ENCODE results near the gene RCAN2.

The RCAN2 gene

GRCh38 chr6:46468403-46469010, 22.7 kb downstream of the RCAN2 start:
- Histone ChIP-seq H2BK15ac (replicated peaks; ENCODE audit: low read depth) (no peak overlapping the region), H3K56ac (ENCODE audit: low read length) (peak overlapping the region; percentile 68), H3K4me2 (ENCODE audit: low read length) (no peak overlapping the region), H3K23ac (ENCODE audit: low read length) (no peak overlapping the region), H3K36me3 (ENCODE audit: control insufficient read depth, insufficient read depth, low read length) (no peaks in the 10 kb centered on the region), H3K27ac (ENCODE audit: low read depth, low read length) (peak overlapping the region; percentile 95), H4K5ac (ENCODE audit: low read length) (no peak overlapping the region), H3K4me3 (ENCODE audit: low read length) (no peak overlapping the region), H3K9ac (ENCODE audit: low read length) (peak overlapping the region; percentile 5), H3K79me2 (ENCODE audit: control insufficient read depth, insufficient read depth, low read length) (no peaks in the 10 kb centered on the region), H3K27me3 (ENCODE audit: insufficient read depth, low read length, poor library complexity) (no peaks in the 10 kb centered on the region), H3K4ac (ENCODE audit: low read depth, low read length) (peak overlapping the region; percentile 8), H3K4me1 (ENCODE audit: control insufficient read depth, low read depth, low read length) (peaks cover 25% of the 10 kb centered on the region), H2BK120ac (ENCODE audit: low read depth, low read length) (peak overlapping the region; percentile 66), H2BK5ac (ENCODE audit: low read length) (peak overlapping the region; percentile 79), H3K18ac (ENCODE audit: low read length) (peak overlapping the region; percentile 46), H3K79me1 (ENCODE audit: low read length) (no peaks in the 10 kb centered on the region), H4K8ac (ENCODE audit: low read depth, low read length) (no peak overlapping the region), H2AK5ac (ENCODE audit: low read length) (no peak overlapping the region)
- DNase-seq, result peak; percentile 93
- no CpG with 5 or more reads among the region's 9 CpGs for WGBS (ENCODE audit: extremely low coverage, insufficient coverage, low lambda C conversion rate)

- H3K4ac ChIP-seq (ENCODE audit: low read depth, low read length), result no peak overlapping the region
- peak overlapping the region; percentile 4 for H3K18ac ChIP-seq (ENCODE audit: low read length)
- H2BK120ac ChIP-seq (ENCODE audit: low read depth, low read length), result no peak overlapping the region
- peak; percentile 74 for DNase-seq
- no peak overlapping the region for H3K9ac ChIP-seq (ENCODE audit: low read length)
- H3K4me3 ChIP-seq (ENCODE audit: low read length), result no peak overlapping the region
- H3K79me1 ChIP-seq (ENCODE audit: low read length), result no peaks in the 10 kb centered on the region
- no peaks in the 10 kb centered on the region for H3K79me2 ChIP-seq (ENCODE audit: control insufficient read depth, insufficient read depth, low read length)
- peak overlapping the region; percentile 81 for H2BK5ac ChIP-seq (ENCODE audit: low read length)
- H4K8ac ChIP-seq (ENCODE audit: low read depth, low read length), result no peak overlapping the region
- H3K36me3 ChIP-seq (ENCODE audit: control insufficient read depth, insufficient read depth, low read length), result no peaks in the 10 kb centered on the region
- peak overlapping the region; percentile 75 for H3K27ac ChIP-seq (ENCODE audit: low read depth, low read length)
- H2AK5ac ChIP-seq (ENCODE audit: low read length), result no peak overlapping the region
- no peak overlapping the region for H4K5ac ChIP-seq (ENCODE audit: low read length)
- H3K23ac ChIP-seq (ENCODE audit: low read length), result no peak overlapping the region
- no peak overlapping the region for H3K56ac ChIP-seq (ENCODE audit: low read length)
- 100% methylated on average over 1 of the region's 4 CpGs for WGBS (ENCODE audit: extremely low coverage, insufficient coverage, low lambda C conversion rate)
- no peak overlapping the region for H2BK15ac ChIP-seq (replicated peaks; ENCODE audit: low read depth)
- H3K4me1 ChIP-seq (ENCODE audit: control insufficient read depth, low read depth, low read length), result peaks cover 25% of the 10 kb centered on the region
- H3K27me3 ChIP-seq (ENCODE audit: insufficient read depth, low read length, poor library complexity), result no peaks in the 10 kb centered on the region
- H3K4me2 ChIP-seq (ENCODE audit: low read length), result no peak overlapping the region
These were observed 24.7 kb downstream of the RCAN2 start for GRCh38 chr6:46466570-46466969.

- Histone ChIP-seq H3K18ac (ENCODE audit: low read length) (peak overlapping the region; percentile 56), H3K79me2 (ENCODE audit: control insufficient read depth, insufficient read depth, low read length) (no peaks in the 10 kb centered on the region), H2BK5ac (ENCODE audit: low read length) (no peak overlapping the region), H2BK120ac (ENCODE audit: low read depth, low read length) (no peak overlapping the region), H3K23ac (ENCODE audit: low read length) (no peak overlapping the region), H3K56ac (ENCODE audit: low read length) (no peak overlapping the region), H2AK5ac (ENCODE audit: low read length) (no peak overlapping the region), H2BK15ac (replicated peaks; ENCODE audit: low read depth) (no peak overlapping the region), H3K27me3 (ENCODE audit: insufficient read depth, low read length, poor library complexity) (no peaks in the 10 kb centered on the region), H3K4me1 (ENCODE audit: control insufficient read depth, low read depth, low read length) (peaks cover 25% of the 10 kb centered on the region), H3K36me3 (ENCODE audit: control insufficient read depth, insufficient read depth, low read length) (no peaks in the 10 kb centered on the region), H3K79me1 (ENCODE audit: low read length) (no peaks in the 10 kb centered on the region), H3K27ac (ENCODE audit: low read depth, low read length) (peak overlapping the region; percentile 58), H3K4ac (ENCODE audit: low read depth, low read length) (no peak overlapping the region), H4K5ac (ENCODE audit: low read length) (no peak overlapping the region), H4K8ac (ENCODE audit: low read depth, low read length) (no peak overlapping the region), H3K9ac (ENCODE audit: low read length) (no peak overlapping the region), H3K4me2 (ENCODE audit: low read length) (no peak overlapping the region), H3K4me3 (ENCODE audit: low read length) (no peak overlapping the region)
- WGBS (ENCODE audit: extremely low coverage, insufficient coverage, low lambda C conversion rate), result no CpG with 5 or more reads among the region's 4 CpGs
- no peak for DNase-seq
These were observed 25.7 kb downstream of the RCAN2 start for GRCh38 chr6:46465294-46466165.

GRCh38 chr6:46456297-46456696, 35.0 kb downstream of the RCAN2 start:
- Histone ChIP-seq H3K79me2 (ENCODE audit: control insufficient read depth, insufficient read depth, low read length) (no peaks in the 10 kb centered on the region), H4K5ac (ENCODE audit: low read length) (no peak overlapping the region), H3K79me1 (ENCODE audit: low read length) (no peaks in the 10 kb centered on the region), H3K27ac (ENCODE audit: low read depth, low read length) (no peak overlapping the region), H3K18ac (ENCODE audit: low read length) (no peak overlapping the region), H3K4me1 (ENCODE audit: control insufficient read depth, low read depth, low read length) (peaks cover 2% of the 10 kb centered on the region), H3K9ac (ENCODE audit: low read length) (no peak overlapping the region), H2BK15ac (replicated peaks; ENCODE audit: low read depth) (no peak overlapping the region), H3K4me3 (ENCODE audit: low read length) (no peak overlapping the region), H3K4ac (ENCODE audit: low read depth, low read length) (no peak overlapping the region), H3K56ac (ENCODE audit: low read length) (no peak overlapping the region), H3K4me2 (ENCODE audit: low read length) (no peak overlapping the region), H2AK5ac (ENCODE audit: low read length) (no peak overlapping the region), H3K27me3 (ENCODE audit: insufficient read depth, low read length, poor library complexity) (no peaks in the 10 kb centered on the region), H4K8ac (ENCODE audit: low read depth, low read length) (no peak overlapping the region), H3K36me3 (ENCODE audit: control insufficient read depth, insufficient read depth, low read length) (no peaks in the 10 kb centered on the region), H2BK5ac (ENCODE audit: low read length) (no peak overlapping the region), H3K23ac (ENCODE audit: low read length) (no peak overlapping the region), H2BK120ac (ENCODE audit: low read depth, low read length) (no peak overlapping the region)
- DNase-seq, result no peak
- 100% methylated on average over 1 of the region's 2 CpGs for WGBS (ENCODE audit: extremely low coverage, insufficient coverage, low lambda C conversion rate)

GRCh38 chr6:46454691-46455090, 36.6 kb downstream of the RCAN2 start:
- no peak overlapping the region for H3K18ac ChIP-seq (ENCODE audit: low read length)

More at GRCh38 chr6:46454691-46455090, 36.6 kb downstream of the RCAN2 start:
- H3K23ac ChIP-seq (ENCODE audit: low read length), result no peak overlapping the region
- H3K27me3 ChIP-seq (ENCODE audit: insufficient read depth, low read length, poor library complexity), result no peaks in the 10 kb centered on the region
- H3K9ac ChIP-seq (ENCODE audit: low read length), result no peak overlapping the region
- no peak overlapping the region for H4K8ac ChIP-seq (ENCODE audit: low read depth, low read length)
- H2BK120ac ChIP-seq (ENCODE audit: low read depth, low read length), result no peak overlapping the region
- H3K27ac ChIP-seq (ENCODE audit: low read depth, low read length), result no peak overlapping the region
- H3K4me3 ChIP-seq (ENCODE audit: low read length), result no peak overlapping the region
- H3K56ac ChIP-seq (ENCODE audit: low read length), result no peak overlapping the region
- no peaks in the 10 kb centered on the region for H3K79me1 ChIP-seq (ENCODE audit: low read length)
- H3K4ac ChIP-seq (ENCODE audit: low read depth, low read length), result no peak overlapping the region
- no peaks in the 10 kb centered on the region for H3K79me2 ChIP-seq (ENCODE audit: control insufficient read depth, insufficient read depth, low read length)
- no CpG with 5 or more reads among the region's 1 CpG for WGBS (ENCODE audit: extremely low coverage, insufficient coverage, low lambda C conversion rate)
- H2BK15ac ChIP-seq (replicated peaks; ENCODE audit: low read depth), result no peak overlapping the region
- H4K5ac ChIP-seq (ENCODE audit: low read length), result no peak overlapping the region
- no peaks in the 10 kb centered on the region for H3K36me3 ChIP-seq (ENCODE audit: control insufficient read depth, insufficient read depth, low read length)
- no peak overlapping the region for H2AK5ac ChIP-seq (ENCODE audit: low read length)
- no peak overlapping the region for H2BK5ac ChIP-seq (ENCODE audit: low read length)
- peak; percentile 28 for DNase-seq
- H3K4me1 ChIP-seq (ENCODE audit: control insufficient read depth, low read depth, low read length), result peaks cover 2% of the 10 kb centered on the region
- H3K4me2 ChIP-seq (ENCODE audit: low read length), result no peak overlapping the region

Measured in mesendoderm (in vitro differentiated cells).